IPS-NIHi11 (cell line): ENCODE measurements around the gene RPL29.
A peak's percentile ranks its signal among the peaks of the same experiment; 100 is the strongest.

Experiments used
- DNase-seq: peaks from one replicate; pipeline ENCODE4 v3.0.0; 2012; ENCODE audit warnings: mixed read lengths, low spot score

Gene RPL29

GRCh38 chr3:52025453-52025852 is 29.8 kb upstream of the RPL29 start:
- DNase-seq: no peak

GRCh38 chr3:52024765-52025452 is 29.2 kb upstream of the RPL29 start:
- no peak for DNase-seq

GRCh38 chr3:52023860-52024764 is 28.4 kb upstream of the RPL29 start:
- DNase-seq: no peak

GRCh38 chr3:52023101-52023770 is 27.5 kb upstream of the RPL29 start:
- DNase-seq: no peak

- DNase-seq: peak; percentile 70
Measured at GRCh38 chr3:52022323-52023100, 26.8 kb upstream of the RPL29 start.

GRCh38 chr3:52021489-52022268 is 26.0 kb upstream of the RPL29 start:
- DNase-seq: no peak

GRCh38 chr3:52020796-52021195 is 25.1 kb upstream of the RPL29 start:
- DNase-seq: no peak

GRCh38 chr3:52019352-52020080 is 23.8 kb upstream of the RPL29 start:
- no peak for DNase-seq

GRCh38 chr3:52018319-52019000 is 22.8 kb upstream of the RPL29 start:
- no peak for DNase-seq

- no peak for DNase-seq
Measured at GRCh38 chr3:52017586-52017985, 21.9 kb upstream of the RPL29 start.

GRCh38 chr3:52015438-52016228 is 19.9 kb upstream of the RPL29 start:
- DNase-seq: no peak

GRCh38 chr3:52014613-52015012 is 18.9 kb upstream of the RPL29 start:
- peak; percentile 78 for DNase-seq

GRCh38 chr3:52013802-52014598 is 18.3 kb upstream of the RPL29 start:
- DNase-seq: no peak

- DNase-seq: no peak
Measured at GRCh38 chr3:52012699-52013098, 17.0 kb upstream of the RPL29 start.

GRCh38 chr3:52010431-52010830 is 14.7 kb upstream of the RPL29 start:
- no peak for DNase-seq

GRCh38 chr3:52007291-52007690 is 11.6 kb upstream of the RPL29 start:
- no peak for DNase-seq

- no peak for DNase-seq
Measured at GRCh38 chr3:52006820-52007133, 11.1 kb upstream of the RPL29 start.
